Measurements from ENCODE around the gene GRK6.

The GRK6 gene

DNA sequence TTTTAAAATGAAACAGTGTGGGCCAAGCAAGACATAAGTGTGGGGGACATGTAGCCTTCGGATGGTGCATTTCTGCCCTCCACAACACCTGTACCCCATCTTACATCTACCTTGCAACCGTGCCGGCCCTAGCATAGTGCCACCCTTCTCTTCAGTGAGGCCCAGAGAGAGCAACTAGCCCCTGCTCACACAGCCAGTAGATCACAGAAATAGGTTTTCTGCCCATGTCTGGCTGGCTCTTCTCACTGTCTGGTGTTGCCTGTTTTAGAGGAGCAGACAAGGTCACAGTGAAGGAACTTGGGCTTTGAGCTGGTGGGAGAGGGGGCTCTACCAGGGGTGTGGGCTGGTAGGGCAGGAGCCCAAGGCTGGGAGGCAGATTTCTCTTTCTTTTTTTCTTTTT is 59.8 kb downstream of the GRK6 start:
- no peak for DNase-seq (ENCODE audit: low read depth)

DNA sequence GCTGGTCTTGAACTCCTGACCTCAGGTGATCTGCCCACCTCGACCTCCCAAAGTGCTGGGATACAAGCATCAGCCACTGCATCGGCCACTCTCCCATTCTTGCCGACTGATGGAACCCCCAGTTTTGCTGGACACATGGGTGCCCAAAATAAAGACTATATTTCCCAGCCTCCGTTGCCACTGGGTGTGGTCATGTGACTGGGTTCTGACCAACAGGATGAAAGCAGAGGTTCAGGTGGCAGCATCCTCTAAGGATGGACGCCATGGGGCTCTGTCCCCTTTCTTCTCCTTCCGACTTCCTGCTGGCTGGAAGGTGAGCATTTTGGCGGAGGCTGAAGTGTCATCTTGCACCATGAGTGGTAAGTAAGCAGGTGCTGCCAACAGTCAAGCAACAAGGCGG is 60.7 kb downstream of the GRK6 start:
- no peak for DNase-seq (ENCODE audit: low read depth)

DNA sequence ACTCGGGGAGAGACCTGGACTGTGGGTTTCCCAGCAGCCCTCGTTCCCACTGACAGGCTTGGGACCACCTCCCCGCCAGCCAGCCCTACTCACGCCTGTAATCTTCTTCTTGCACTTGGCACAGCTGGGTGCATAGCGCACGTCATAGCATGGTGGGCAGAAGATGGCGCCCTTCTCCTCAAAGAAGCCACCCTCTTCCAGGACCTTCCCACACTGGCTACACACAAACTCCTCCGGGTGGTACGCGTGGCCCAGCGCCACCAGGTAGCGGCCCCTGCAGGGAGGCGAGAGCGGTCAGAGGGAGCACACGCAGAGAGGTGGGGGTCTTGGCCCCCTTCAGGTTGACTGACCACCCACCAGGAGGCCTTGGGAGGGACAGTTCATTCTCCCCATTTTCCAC is 61.5 kb downstream of the GRK6 start:
- DNase-seq (ENCODE audit: low read depth): no peak

DNA sequence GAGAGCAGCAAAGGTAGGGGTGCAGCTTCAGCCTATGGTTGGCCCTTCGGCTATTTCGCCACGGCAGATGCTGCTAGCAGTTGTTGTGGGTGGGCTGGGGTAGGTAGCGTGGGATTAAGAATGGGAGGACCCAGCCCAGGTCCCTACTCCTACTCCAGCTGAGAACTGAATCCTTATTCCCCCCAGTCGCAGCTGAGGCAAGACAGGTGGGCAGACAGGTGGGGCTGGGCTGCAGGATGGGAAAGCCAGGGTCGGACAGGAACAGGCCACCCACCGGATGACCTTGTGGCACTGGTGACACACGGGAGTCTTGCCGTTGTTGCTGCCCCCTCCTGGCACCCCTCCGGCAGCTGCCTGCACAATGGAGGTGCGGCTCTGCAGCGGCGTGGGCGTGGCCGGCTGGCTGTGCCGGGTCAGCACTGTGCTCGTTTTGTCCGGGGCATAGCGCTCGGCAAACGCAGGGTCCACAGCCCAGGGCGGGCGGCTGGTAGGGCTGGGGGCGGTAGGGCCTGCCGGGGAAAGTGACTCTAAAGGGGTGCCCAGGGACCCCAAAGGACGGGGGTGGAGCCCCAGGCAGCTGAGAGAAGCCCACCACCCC is 62.7 kb downstream of the GRK6 start:
- DNase-seq (ENCODE audit: low read depth): no peak

DNA sequence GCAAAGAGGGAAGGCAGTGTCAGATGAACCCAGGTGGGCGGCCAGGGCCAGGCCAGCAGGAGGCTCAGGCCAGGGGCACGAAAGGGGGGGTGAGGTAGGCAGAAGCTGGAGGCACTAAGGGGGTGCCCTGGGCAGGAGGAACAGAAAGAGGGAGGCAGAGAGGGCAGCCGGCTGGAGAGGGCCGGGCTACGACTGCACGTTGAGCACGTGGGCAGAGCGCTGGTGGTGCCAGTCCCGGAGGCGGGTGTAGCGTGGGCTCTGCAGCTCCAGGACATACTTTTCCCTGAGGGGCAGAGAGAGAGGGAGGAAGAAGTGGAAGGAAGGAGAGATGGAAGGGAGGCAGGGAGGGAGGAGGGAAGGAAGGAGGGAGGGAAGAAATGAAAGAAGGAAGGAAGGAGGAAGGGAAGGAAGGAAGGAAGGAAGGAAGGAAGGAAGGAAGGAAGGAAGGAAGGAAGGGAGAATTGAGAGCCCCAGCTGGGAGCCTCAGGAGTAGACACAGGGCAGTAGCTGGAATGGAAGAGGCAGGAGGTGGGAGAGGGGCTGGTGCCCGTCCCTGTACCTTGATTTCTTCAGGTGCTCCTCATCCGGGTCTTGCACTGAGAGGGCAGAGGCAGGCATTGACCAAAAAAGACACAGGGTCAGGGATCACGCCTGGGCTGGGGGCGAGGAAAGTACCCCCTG is 64.0 kb downstream of the GRK6 start:
- DNase-seq (ENCODE audit: low read depth): no peak

DNA sequence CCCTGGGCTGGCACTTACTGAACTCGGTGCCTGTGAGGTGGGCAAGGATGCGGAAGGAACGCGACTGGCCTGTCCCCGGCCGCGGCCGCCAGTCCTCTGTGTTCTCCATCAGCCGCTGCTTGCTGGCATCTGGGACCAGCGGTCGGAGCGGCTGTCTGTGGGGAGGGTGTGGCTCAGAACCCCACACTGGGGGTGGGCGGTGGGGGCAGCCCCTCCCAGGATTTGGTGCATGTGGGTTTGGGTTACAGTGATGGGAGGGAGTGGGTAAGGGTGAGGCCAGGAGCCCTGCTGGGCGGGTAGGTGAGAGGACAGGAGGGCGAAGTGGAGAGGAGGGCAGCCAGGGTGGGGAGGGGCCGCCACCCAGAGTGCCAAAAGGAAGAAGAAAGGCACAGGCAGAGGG is 64.5 kb downstream of the GRK6 start:
- no peak for DNase-seq (ENCODE audit: low read depth)

DNA sequence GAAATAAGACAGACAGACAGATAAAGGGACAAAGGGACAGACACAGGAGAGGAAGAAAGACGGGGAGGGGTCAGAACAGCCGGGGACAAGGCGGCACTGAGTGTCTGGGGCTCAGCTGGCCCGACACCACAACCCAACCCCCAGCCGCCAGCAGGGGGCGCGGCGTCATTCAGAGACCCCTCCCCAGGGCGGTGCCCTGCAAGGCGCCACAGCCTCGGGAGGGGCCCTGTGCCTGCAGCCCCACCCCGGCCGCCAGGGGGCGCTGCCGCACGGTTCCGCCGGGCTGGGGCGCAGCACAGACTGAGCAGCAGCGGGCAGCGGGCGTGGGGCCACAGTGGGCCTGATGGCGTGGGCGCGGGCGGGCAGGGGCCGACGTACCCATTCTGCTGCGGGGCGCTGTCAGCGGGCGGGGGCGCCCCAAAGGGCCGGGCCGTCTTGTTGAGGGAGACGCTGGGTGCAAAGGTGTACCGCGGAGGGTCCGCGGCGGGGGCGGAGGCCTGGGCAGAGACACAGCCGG is 65.0 kb downstream of the GRK6 start:
- DNase-seq (ENCODE audit: low read depth): no peak

DNA sequence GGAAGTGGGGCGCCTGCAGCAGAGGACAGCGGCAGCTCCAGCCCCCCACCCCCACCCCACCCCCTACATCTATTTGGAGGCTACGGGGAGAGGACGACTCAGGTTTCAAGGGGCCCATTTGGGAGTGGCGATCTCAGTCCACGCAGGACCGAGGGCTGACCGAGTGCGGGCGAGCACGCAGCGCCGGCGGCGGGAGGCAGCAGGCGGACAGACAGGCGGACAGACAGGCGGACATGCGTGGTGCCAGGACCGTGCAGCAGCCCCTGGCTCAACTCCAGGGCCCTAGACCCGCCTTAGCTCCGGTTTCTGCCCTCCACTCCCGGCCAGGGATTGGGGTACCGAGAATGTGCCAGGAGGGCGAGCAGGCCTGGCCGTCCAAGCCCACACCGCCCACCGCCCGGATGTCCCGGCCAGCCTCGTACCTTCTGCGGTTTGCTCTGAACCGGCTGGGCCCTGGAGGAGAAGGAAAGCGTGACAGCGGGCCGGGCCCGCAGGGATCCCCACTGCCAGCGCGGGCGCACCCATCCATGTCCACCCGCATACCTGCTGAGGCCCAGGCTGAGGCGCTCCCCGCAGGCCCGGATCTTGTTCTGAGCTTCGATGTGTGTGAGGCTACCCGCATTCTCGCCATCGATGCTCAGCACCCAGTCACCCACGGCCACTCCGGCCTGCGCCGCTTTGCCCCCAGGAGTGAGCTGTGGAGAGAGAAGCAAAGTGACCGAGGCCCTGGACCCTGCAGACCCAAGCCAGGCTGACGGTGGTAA is 65.7 kb downstream of the GRK6 start:
- no peak for DNase-seq (ENCODE audit: low read depth)

All from HS-27A (cell line).